ENCODE data around the gene ZNF835. TPM values are rescaled to one million over a fixed set of nuclear protein-coding genes. Genes with fewer than 3 reads are reported as not detected.

ZNF835 gene
- total and polyA plus RNA-seq, 2 experiments from 2014 or later = 0.32 to 1.7 TPM

DNA sequence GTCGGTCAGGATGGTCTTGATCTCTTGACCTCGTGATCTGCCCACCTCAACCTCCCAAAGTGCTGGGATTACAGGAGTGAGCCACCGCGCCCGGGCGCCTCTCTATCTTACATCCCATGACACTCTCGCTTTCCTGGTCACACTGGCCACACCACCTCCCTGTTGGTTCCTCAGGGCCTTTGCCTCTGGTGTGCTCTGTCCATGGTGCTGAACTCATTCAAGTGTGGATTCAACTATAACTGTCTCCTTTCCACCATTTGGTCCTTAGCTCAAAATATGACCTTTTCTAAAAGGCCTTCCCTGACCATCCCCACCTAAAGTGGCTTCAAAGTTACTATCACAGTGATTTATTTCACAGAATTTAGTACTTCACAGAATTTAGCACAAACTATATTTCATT is 32.3 kb downstream of the ZNF835 start:
- H3K36me3 Mint-ChIP-seq (ENCODE audit: low read depth) = peaks cover 28% of the 10 kb centered on the region
- no peak for ATAC-seq

DNA sequence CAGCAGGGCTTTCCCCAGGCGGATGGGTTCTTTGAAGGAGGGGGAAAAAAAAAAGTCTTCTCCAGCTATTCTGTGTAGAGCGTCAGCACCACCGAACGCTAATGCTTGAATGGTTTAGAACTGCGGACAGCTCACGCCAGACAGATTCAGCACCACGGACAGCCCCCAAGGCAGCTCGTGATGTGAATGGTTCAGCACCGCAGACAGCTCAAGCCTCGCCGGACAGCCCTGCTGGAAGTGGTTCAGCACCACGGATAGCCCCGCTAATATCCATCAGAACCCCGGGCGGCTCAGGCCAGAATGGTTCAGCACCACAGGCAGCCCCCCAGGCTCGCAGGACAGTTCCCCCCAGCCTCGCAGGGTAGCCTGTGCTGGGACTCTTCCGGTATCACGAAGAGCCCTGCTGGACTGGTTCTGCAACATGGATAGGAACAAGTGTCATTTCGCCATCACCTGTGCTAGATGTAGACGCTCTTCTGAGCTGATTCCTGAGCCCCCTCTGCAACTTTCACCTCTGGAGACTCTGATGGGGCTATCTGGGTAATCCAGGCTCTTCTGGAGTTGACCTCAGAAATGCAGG is 33.5 kb downstream of the ZNF835 start:
- peaks cover 9% of the 10 kb centered on the region for H3K27me3 Mint-ChIP-seq (ENCODE audit: insufficient read depth, low read depth, poor library complexity)
- H3K27ac Mint-ChIP-seq = no peak overlapping the region
- Histone ChIP-seq H3K79me2 (replicated peaks; ENCODE audit: insufficient read depth) (no peaks in the 10 kb centered on the region), H3K27me3 (ENCODE audit: insufficient read depth) (no peaks in the 10 kb centered on the region), H3K4me3 (no peak overlapping the region), H3K36me3 (ENCODE audit: insufficient read depth) (no peaks in the 10 kb centered on the region; the same call in 1 of the 2 replicates), H2AFZ (no peak overlapping the region), H3K4me2 (no peak overlapping the region), H3K9me2 (ENCODE audit: insufficient read depth) (no peaks in the 10 kb centered on the region), H3K27ac (ENCODE audit: low read depth) (no peak overlapping the region), H3K4me1 (ENCODE audit: insufficient read depth) (no peaks in the 10 kb centered on the region), H3F3A (replicated peaks; ENCODE audit: low read depth) (no peaks in the 10 kb centered on the region), H4K20me1 (replicated peaks; ENCODE audit: insufficient read depth) (no peaks in the 10 kb centered on the region)
- ATAC-seq (peak; percentile 93), DNase-seq (ENCODE audit: low spot score) (peak; percentile 91)
- H3K4me1 Mint-ChIP-seq = no peaks in the 10 kb centered on the region
- peaks cover 88% of the 10 kb centered on the region for H3K9me3 Mint-ChIP-seq
- H3K4me3 Mint-ChIP-seq = no peak overlapping the region
- H3K36me3 Mint-ChIP-seq (ENCODE audit: low read depth) = peaks cover 21% of the 10 kb centered on the region
- TF ChIP-seq, protein P1, sequence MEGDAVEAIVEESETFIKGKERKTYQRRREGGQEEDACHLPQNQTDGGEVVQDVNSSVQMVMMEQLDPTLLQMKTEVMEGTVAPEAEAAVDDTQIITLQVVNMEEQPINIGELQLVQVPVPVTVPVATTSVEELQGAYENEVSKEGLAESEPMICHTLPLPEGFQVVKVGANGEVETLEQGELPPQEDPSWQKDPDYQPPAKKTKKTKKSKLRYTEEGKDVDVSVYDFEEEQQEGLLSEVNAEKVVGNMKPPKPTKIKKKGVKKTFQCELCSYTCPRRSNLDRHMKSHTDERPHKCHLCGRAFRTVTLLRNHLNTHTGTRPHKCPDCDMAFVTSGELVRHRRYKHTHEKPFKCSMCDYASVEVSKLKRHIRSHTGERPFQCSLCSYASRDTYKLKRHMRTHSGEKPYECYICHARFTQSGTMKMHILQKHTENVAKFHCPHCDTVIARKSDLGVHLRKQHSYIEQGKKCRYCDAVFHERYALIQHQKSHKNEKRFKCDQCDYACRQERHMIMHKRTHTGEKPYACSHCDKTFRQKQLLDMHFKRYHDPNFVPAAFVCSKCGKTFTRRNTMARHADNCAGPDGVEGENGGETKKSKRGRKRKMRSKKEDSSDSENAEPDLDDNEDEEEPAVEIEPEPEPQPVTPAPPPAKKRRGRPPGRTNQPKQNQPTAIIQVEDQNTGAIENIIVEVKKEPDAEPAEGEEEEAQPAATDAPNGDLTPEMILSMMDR (conservative IDR thresholded peaks at IDR 0.05; ENCODE audit: low read depth in 2 of 2) = no peak
- TF ChIP-seq CREB1 (CRISPR knock-in tag; IDR thresholded peaks at IDR 0.05; ENCODE audit: low read depth) (0 out of 2 replicates have a peak, but pooled peaks have one; percentile 33), NANOG (IDR thresholded peaks at IDR 0.05; ENCODE audit: borderline replicate concordance) (no peak)
- TF ChIP-seq, protein P2, sequence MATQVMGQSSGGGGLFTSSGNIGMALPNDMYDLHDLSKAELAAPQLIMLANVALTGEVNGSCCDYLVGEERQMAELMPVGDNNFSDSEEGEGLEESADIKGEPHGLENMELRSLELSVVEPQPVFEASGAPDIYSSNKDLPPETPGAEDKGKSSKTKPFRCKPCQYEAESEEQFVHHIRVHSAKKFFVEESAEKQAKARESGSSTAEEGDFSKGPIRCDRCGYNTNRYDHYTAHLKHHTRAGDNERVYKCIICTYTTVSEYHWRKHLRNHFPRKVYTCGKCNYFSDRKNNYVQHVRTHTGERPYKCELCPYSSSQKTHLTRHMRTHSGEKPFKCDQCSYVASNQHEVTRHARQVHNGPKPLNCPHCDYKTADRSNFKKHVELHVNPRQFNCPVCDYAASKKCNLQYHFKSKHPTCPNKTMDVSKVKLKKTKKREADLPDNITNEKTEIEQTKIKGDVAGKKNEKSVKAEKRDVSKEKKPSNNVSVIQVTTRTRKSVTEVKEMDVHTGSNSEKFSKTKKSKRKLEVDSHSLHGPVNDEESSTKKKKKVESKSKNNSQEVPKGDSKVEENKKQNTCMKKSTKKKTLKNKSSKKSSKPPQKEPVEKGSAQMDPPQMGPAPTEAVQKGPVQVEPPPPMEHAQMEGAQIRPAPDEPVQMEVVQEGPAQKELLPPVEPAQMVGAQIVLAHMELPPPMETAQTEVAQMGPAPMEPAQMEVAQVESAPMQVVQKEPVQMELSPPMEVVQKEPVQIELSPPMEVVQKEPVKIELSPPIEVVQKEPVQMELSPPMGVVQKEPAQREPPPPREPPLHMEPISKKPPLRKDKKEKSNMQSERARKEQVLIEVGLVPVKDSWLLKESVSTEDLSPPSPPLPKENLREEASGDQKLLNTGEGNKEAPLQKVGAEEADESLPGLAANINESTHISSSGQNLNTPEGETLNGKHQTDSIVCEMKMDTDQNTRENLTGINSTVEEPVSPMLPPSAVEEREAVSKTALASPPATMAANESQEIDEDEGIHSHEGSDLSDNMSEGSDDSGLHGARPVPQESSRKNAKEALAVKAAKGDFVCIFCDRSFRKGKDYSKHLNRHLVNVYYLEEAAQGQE (IDR thresholded peaks at IDR 0.05; ENCODE audit: unreplicated experiment) = peak; percentile 97

More for the DNA sequence above, 32.3 kb downstream of the ZNF835 start:
- H3K36me3 ChIP-seq (ENCODE audit: insufficient read depth) = no peaks in the 10 kb centered on the region; the same call in 1 of the 2 replicates
- H3K27ac ChIP-seq (ENCODE audit: low read depth) = no peak overlapping the region
- H3K4me3 ChIP-seq = no peak overlapping the region
- Mint-ChIP-seq H3K9me3 (peaks cover 88% of the 10 kb centered on the region), H3K4me3 (no peak overlapping the region), H3K4me1 (no peaks in the 10 kb centered on the region), H3K27me3 (ENCODE audit: insufficient read depth, low read depth, poor library complexity) (peaks cover 9% of the 10 kb centered on the region), H3K27ac (no peak overlapping the region)
- no peak overlapping the region for H2AFZ ChIP-seq
- no peaks in the 10 kb centered on the region for H3K9me2 ChIP-seq (ENCODE audit: insufficient read depth)
- no peaks in the 10 kb centered on the region for H4K20me1 ChIP-seq (replicated peaks; ENCODE audit: insufficient read depth)
- no peaks in the 10 kb centered on the region for H3K79me2 ChIP-seq (replicated peaks; ENCODE audit: insufficient read depth)
- no peak overlapping the region for H3K4me2 ChIP-seq
- no peaks in the 10 kb centered on the region for H3F3A ChIP-seq (replicated peaks; ENCODE audit: low read depth)
- peak; percentile 48 for DNase-seq (ENCODE audit: low spot score)
- H3K4me1 ChIP-seq (ENCODE audit: insufficient read depth) = no peaks in the 10 kb centered on the region
- H3K27me3 ChIP-seq (ENCODE audit: insufficient read depth) = no peaks in the 10 kb centered on the region
- TF ChIP-seq, protein P2 (IDR thresholded peaks at IDR 0.05; ENCODE audit: unreplicated experiment) = peak; percentile 66
- TF ChIP-seq EZH2 (IDR thresholded peaks at IDR 0.05; ENCODE audit: low read depth, unreplicated experiment) = no peak
